ENCODE measurements around the gene RNF186.
A peak's percentile ranks its signal among the peaks of the same experiment; 100 is the strongest.
"Not testable (repeated sequence)": the region's sequence is repeated elsewhere in the genome, so short reads cannot be mapped to it uniquely, and the experiment has no call there.

The RNF186 gene

DNA sequence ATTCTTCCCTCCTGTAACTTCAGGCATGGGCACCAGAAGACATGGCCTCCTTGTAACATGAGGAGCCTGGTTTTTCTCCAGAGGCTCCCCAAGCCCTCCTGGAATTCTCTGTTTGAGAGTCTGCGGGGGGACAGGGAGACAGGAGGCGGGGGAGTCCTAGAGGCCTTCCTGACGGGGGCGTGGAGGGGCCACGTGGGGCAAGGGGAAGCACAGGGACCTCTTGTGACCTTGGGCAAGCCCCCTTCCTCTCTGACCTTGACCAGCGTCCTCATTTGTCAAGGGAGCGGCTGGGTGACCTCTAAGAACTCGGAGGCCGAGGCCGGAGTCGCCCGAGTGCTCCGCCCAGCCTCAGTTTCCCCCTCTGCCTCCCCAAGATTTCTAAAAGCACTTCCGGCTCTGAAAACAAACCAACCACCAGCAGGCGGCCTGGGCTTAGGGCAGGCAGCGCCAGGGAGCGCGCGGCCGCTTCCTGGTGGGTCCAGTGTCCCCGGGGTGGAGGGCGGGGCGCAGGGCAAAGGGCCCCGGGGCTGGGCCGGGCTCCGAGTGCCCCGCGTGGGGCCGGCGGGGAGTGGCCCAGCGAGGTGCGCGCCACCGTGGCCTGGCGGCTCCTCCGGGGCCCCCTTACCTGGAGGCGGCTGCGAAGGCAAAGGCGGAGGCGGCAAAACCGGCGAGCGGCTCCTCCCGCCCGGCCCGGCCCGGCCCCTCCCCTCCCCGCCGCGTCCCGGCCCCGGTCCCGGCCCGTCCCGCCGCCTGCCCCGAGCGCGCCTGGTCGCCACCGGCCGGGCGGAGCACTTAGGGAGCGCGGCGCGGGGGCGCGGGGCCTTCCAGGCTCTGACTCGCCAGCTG lies 15.6 kb downstream of the RNF186 start, which contains the start of gene TMCO4:
TSS of gene TMCO4 (minus strand) at position 687 of the 846 bp plus-strand sequence. CDS start 19,158 bp downstream, outside the sequence.
- intact Hi-C loops (cut with DNase I) = no loop called here
- DNase-seq = peak in 19 of 42 donors; percentile 3 to 49 (median 18)

DNA sequence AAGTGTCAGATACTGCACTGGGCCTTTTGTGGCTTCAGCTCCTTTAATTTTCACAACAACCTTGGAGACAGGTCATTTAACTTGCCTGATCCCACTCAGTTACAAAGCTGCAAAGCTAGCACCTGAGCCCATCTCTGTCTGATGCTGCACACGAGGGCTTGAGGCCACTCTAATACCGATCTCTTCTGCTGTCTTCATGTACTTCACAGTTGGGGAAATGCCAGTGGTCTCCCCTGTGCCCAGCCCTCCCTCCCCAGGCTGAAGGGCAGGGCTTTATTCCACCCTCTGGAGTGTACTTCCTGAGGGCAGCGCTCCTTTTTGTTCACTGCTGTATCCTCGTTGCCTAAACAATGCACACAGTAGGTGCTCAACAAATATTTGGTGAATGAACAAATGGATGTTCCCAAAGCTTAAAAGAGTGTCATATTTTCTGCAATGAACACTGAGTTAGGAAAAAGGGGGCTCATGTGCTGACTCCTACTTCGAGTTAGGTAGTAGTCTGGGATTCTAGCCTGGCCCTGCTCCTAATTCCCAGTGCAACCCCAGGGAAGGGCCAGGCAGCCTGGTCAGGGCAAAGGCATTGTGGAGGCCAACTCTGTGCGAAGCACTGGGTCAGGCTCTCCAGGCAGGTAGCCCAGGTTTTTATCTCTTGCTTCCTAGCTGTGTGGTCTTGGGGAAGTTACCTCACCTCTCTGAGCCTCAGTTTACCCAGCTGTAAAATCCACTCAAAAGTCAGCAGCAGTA lies 16.4 kb downstream of the RNF186 start:
- intact Hi-C loops (cut with DNase I) = no loop called here
- DNase-seq = no peak

DNA sequence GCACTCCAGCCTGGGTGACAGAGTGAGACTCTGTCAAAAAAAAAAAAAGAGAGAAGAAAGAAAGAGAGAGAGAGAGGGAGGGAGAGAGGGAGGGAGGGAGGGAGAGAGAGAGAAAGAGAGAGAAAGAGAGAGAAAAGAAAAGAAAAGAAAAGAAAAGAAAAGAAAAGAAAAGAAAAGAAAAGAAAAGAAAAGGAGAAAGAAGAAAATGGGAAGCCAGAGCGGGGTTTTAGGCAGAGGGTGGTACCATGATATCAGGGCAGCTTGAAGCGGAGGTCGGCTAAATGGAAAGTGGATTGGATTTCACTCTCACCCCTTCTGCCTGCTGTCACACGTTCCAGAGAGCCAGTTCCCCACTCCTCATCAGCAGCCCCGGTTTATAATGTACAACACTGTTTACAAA lies 17.3 kb downstream of the RNF186 start:
- intact Hi-C loops (cut with DNase I) = no loop called here
- no peak for DNase-seq

DNA sequence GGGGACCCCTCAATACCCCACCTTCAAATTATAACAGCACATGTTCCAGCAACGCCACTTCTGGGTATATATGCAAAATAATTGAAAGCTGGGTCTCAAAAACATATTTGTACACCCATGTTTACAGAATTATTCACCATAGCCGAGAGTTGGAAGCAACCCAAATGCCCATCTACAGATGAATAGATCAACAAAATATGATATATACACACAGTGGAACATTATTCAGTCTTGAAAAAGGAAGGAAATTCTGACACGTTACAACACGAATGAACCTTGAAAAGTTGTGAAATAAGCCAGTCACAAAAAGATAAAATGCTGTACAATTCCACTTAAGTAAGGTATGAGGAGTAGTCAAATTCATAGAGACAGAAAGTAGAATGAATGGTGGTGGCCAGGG lies 20.5 kb downstream of the RNF186 start:
- DNase-seq = no peak
- intact Hi-C loops (cut with DNase I) = no loop called here

DNA sequence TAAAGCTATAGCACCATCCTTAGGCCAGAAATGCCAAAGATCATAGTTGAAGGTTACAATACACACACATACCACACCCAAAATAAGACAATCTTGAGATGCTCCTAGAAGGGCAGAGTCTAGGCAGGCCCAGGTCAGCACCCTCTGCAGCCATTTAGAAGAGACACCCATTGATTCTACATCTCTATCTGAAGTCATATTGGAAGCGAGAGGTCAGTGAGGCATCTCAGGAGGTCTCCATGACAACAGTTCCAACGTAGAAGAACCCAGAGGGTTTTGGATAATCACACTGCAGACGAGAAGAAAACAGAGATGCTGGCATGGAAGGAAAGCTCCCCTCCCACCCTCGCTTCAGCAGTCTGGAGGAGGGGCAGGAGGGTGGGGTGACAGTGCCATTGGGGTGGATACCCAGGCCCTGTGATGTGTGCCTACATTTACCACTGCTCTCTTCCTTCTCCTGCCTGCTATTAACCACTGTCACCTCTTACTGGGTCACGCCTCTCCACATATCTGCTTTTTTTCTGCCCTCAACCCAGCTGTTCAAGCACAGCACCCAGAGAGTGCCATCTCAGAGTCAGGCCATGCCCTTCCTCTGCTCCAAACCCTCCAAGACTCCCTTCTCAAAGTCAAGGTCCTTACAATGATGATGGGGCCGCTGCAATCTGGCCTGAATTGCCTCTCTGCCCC lies 21.6 kb downstream of the RNF186 start:
- intact Hi-C loops (cut with DNase I) = no loop called here
- no peak for DNase-seq

- DNase-seq = no peak
- intact Hi-C loops (cut with DNase I) = no loop called here
These were observed 22.7 kb downstream of the RNF186 start for GRCh38 chr1:19792237-19793002.

GRCh38 chr1:19790061-19790975 lies 24.8 kb downstream of the RNF186 start:
- intact Hi-C loops (cut with DNase I) = not testable (repeated sequence)

GRCh38 chr1:19786988-19787423 lies 28.1 kb downstream of the RNF186 start:
- intact Hi-C loops (cut with DNase I) = no loop called here
- no peak for DNase-seq

More at GRCh38 chr1:19790061-19790975, 24.8 kb downstream of the RNF186 start:
- not testable (repeated sequence) for DNase-seq

- DNase-seq = no peak
- intact Hi-C loops (cut with DNase I) = no loop called here
These were observed 29.4 kb downstream of the RNF186 start for GRCh38 chr1:19785660-19786059.

GRCh38 chr1:19780267-19780877 lies 34.7 kb downstream of the RNF186 start:
- intact Hi-C loops (cut with DNase I) = no loop called here
- DNase-seq = no peak

DNA sequence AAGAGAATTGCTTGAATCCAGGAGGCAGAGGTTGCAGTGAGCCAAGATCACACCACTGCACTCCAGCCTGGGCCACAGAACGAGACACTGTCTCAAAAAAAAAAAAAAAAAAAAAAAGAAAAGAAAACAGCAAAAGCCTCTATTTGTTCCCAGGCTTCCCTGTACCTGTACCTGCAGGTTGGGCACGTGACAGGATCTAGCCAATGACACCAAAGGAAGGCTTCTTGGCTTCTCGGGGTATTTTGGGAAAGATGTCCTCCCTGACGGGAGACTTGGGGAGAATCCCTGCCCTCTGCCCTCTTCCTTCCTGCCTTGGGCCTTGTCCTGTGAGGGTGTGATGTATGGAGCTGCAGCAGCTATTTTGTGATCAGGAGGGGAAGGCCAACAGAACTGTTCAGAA lies 38.1 kb downstream of the RNF186 start:
- intact Hi-C loops (cut with DNase I) = no loop called here

GRCh38 chr1:19776287-19776686 lies 38.8 kb downstream of the RNF186 start:
- no peak for DNase-seq
- intact Hi-C loops (cut with DNase I) = no loop called here

More for the DNA sequence above, 38.1 kb downstream of the RNF186 start:
- no peak for DNase-seq

- intact Hi-C loops (cut with DNase I) = no loop called here
These were observed 39.3 kb downstream of the RNF186 start for GRCh38 chr1:19775831-19776230.

GRCh38 chr1:19775317-19775716 lies 39.8 kb downstream of the RNF186 start:
- no peak for DNase-seq
- intact Hi-C loops (cut with DNase I) = no loop called here

More at GRCh38 chr1:19775831-19776230, 39.3 kb downstream of the RNF186 start:
- DNase-seq = no peak

- no peak for DNase-seq
- intact Hi-C loops (cut with DNase I) = no loop called here
These were observed 40.8 kb downstream of the RNF186 start for GRCh38 chr1:19774180-19774785.

DNA sequence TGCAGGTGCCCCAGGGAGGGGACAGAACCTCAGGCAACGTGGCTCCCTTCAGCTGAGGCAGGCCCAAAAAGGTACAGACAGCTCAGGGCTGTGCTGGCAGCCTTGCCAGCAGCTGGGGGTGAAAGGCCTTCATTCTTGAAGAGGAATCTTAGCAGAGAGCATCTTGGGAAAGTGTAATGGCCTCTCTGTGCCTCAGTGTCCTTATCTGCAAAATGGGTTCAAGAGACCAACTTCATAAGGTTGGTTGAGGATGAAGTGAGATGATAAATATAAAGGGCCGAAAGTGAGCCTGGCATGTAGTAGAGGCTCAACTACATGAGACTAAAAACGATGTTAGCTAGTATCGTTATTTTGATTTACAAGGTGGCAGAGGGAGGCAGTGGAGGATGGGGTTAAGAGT lies 41.6 kb downstream of the RNF186 start:
- DNase-seq = no peak
- intact Hi-C loops (cut with DNase I) = no loop called here

- intact Hi-C loops (cut with DNase I) = no loop called here
- DNase-seq = peak in 1 of 42 donors; percentile 8
These were observed 43.0 kb downstream of the RNF186 start for GRCh38 chr1:19772053-19772452.
